Nephron (organoid): Measurements from ENCODE around the gene GNAT3.

Experiments
- H3K27ac Mint-ChIP-seq, 3 experiments: 2 replicates each; pipeline ENCODE4 v1.8.0; 2020; ENCODE audit warnings: mixed read lengths in 3 of 3, mild to moderate bottlenecking in 2 of 3, moderate library complexity in 1 of 3
- H3K27me3 Mint-ChIP-seq: 2 replicates; pipeline ENCODE4 v1.8.0; 2021; ENCODE audit warnings: low read depth, mild to moderate bottlenecking, moderate library complexity, mixed read lengths
- H3K36me3 Mint-ChIP-seq: 2 replicates; pipeline ENCODE4 v1.8.0; 2020; ENCODE audit warnings: low read depth, mixed read lengths
- H3K4me1 Mint-ChIP-seq: 2 replicates; pipeline ENCODE4 v1.8.0; 2020; ENCODE audit warnings: mixed read lengths
- H3K4me3 Mint-ChIP-seq, 3 experiments: 2 replicates each; pipeline ENCODE4 v1.8.0; 2020; ENCODE audit warnings: mild to moderate bottlenecking in 3 of 3, mixed read lengths in 3 of 3, moderate library complexity in 2 of 3
- H3K9me3 Mint-ChIP-seq: 2 replicates; pipeline ENCODE4 v1.8.0; 2020; ENCODE audit warnings: mixed read lengths
- CTCF ChIP-seq, 3 experiments: fragments of 200-600 bp; sonication (generic); IDR thresholded peaks; one replicate each; pipeline ENCODE4 v1.5.0; 2021; ENCODE audit warnings: antibody characterized with exemption in 3 of 3; ENCODE audit not compliant: unreplicated experiment in 3 of 3

GNAT3 gene

GRCh38 chr7:80542398-80542797 lies 30.5 kb upstream of the GNAT3 start:
- TF ChIP-seq CTCF (IDR thresholded peaks at IDR 0.05; ENCODE audit: unreplicated experiment in 3 of 3) = no peak
- Mint-ChIP-seq H3K4me3 (no peak overlapping the region), H3K27me3 (peaks cover 4% of the 10 kb centered on the region), H3K27ac (peak overlapping the region in 1 of 3 experiments; percentile 53), H3K9me3 (peaks cover 23% of the 10 kb centered on the region), H3K36me3 (no peaks in the 10 kb centered on the region), H3K4me1 (no peaks in the 10 kb centered on the region)

GRCh38 chr7:80540836-80541235 lies 29.0 kb upstream of the GNAT3 start:
- Mint-ChIP-seq H3K9me3 (peaks cover 15% of the 10 kb centered on the region), H3K27ac (peak overlapping the region in 1 of 3 experiments; percentile 49), H3K27me3 (peaks cover under 1% of the 10 kb centered on the region), H3K36me3 (no peaks in the 10 kb centered on the region), H3K4me1 (no peaks in the 10 kb centered on the region), H3K4me3 (no peak overlapping the region)
- TF ChIP-seq CTCF (IDR thresholded peaks at IDR 0.05; ENCODE audit: unreplicated experiment in 3 of 3) = no peak

GRCh38 chr7:80537091-80537490 lies 25.2 kb upstream of the GNAT3 start:
- TF ChIP-seq CTCF (IDR thresholded peaks at IDR 0.05; ENCODE audit: unreplicated experiment in 3 of 3) = no peak
- Mint-ChIP-seq H3K4me3 (no peak overlapping the region), H3K9me3 (no peaks in the 10 kb centered on the region), H3K4me1 (no peaks in the 10 kb centered on the region), H3K27me3 (peaks cover 3% of the 10 kb centered on the region), H3K36me3 (no peaks in the 10 kb centered on the region), H3K27ac (no peak overlapping the region)

GRCh38 chr7:80536426-80536825 lies 24.6 kb upstream of the GNAT3 start:
- H3K9me3 Mint-ChIP-seq = no peaks in the 10 kb centered on the region
- no peaks in the 10 kb centered on the region for H3K4me1 Mint-ChIP-seq
- no peaks in the 10 kb centered on the region for H3K36me3 Mint-ChIP-seq

GRCh38 chr7:80533287-80533686 lies 21.4 kb upstream of the GNAT3 start:
- Mint-ChIP-seq H3K27me3 (peaks cover 3% of the 10 kb centered on the region), H3K4me3 (no peak overlapping the region), H3K36me3 (no peaks in the 10 kb centered on the region), H3K27ac (no peak overlapping the region), H3K4me1 (no peaks in the 10 kb centered on the region), H3K9me3 (no peaks in the 10 kb centered on the region)
- TF ChIP-seq CTCF (IDR thresholded peaks at IDR 0.05; ENCODE audit: unreplicated experiment in 3 of 3) = no peak

More at GRCh38 chr7:80536426-80536825, 24.6 kb upstream of the GNAT3 start:
- no peak overlapping the region for H3K4me3 Mint-ChIP-seq
- no peak for TF ChIP-seq CTCF (IDR thresholded peaks at IDR 0.05; ENCODE audit: unreplicated experiment in 3 of 3)
- peaks cover 3% of the 10 kb centered on the region for H3K27me3 Mint-ChIP-seq
- no peak overlapping the region for H3K27ac Mint-ChIP-seq

- H3K27ac Mint-ChIP-seq = no peak overlapping the region
- TF ChIP-seq CTCF (IDR thresholded peaks at IDR 0.05; ENCODE audit: unreplicated experiment in 3 of 3) = no peak
- H3K4me1 Mint-ChIP-seq = no peaks in the 10 kb centered on the region
- peaks cover 3% of the 10 kb centered on the region for H3K27me3 Mint-ChIP-seq
- H3K4me3 Mint-ChIP-seq = no peak overlapping the region
- H3K9me3 Mint-ChIP-seq = no peaks in the 10 kb centered on the region
- H3K36me3 Mint-ChIP-seq = no peaks in the 10 kb centered on the region
Measured at GRCh38 chr7:80532153-80532552, 20.3 kb upstream of the GNAT3 start.
